GM19043 (cell line): Measurements from ENCODE around the gene CDH4.

ENCODE experiments used
- ATAC-seq: cut with Tn5 transposase; IDR thresholded peaks from one replicate; pipeline ENCODE4 v1.9.1; 2021; ENCODE audit warnings: low read depth; ENCODE audit not compliant: unreplicated experiment

The CDH4 gene

DNA sequence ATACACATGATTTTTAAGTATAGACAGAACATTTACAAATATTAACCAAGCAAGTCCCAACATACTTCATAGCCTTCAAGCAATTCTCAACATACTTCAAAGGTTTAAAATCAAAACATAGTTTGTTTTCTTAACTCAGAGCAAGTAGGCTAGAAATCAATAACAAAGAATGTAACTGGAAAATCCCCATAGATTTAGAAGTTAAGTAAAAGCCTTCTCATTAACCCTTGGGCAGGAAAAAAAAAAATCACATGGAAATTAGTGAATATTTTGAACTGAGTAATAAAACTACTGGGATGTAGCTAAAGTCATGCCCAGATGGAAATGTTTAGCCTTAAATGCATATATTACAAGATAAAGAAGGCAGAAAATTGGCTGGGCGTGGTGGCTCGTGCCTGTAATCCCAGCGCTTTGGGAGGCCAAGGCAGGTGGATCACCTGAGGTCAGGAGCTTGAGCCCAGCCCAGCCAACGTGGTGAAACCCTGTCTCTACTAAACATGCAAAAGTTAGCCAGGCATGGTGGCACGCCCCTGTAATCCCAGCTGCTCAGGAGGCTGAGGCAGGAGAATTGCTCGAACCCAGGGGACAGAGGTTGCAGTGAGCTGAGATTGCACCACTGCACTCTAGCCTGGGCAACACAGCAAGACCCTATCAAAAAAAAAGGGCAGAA lies 497.5 kb downstream of the CDH4 start:
- no peak for ATAC-seq

DNA sequence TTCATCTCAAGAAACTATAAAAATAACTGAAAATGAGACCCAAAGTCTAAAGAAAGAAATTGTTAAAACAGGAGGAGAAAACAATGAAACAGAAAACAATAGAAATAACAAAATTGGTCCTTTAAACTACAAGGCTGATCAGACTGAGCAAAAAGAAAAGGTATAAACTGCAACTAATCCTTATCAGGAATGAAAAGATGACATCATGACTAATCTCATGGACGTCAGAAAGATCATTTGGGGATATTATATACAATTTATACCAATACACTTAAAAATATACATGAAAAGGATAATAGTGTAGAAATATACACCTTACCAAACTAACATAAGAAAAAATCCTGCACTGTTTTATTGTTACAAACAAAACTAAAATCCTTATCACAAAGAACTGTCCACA lies 498.0 kb downstream of the CDH4 start:
- no peak for ATAC-seq

DNA sequence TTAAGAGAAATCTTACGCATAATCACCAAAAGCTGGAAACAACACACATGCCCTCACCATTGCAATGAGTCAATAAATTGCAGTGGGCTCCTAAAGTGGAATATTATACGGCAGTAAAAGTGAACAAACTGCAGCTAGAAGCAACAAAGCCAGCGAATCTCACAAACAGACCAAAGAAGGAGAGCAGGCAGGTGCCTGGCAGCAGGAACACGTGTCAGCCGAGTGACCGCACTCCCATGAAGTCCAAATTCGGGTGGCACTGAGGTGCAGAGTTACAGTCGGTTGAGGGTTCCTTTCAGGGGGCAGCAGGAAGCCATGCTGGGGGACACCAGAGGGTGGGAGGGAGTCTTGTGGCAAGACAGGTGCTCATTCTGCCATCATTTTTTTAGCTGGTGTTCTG lies 500.5 kb downstream of the CDH4 start:
- ATAC-seq = no peak

DNA sequence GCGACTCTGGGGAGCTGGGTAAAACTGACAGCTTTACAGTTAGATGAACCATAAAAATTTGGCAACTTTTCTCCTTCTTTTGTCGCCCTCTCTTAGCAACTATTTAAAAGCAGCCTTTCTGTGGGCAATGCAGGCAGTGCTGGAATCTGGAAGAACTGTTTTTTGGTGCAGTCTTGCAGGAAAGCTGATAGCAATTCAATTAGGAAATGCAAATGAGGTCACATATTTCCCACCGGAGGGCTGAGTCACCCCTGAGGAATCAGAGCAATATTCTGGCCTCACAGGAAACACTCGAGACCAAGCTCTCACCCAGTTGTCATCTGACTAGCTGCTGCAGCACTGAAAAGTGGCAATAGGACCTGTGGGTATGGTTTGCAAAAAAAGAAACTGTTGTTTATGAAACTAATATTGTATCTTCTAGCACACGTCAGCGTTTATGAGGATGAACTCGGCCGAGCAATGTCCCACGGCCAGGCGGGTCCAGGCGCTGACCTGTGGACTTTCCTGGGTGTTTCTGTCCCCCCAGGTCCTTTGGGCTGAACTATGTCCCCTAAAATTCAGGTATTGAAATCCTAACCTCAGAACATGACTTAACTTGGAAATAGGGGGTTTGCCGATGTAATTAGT lies 501.4 kb downstream of the CDH4 start:
- ATAC-seq = no peak

DNA sequence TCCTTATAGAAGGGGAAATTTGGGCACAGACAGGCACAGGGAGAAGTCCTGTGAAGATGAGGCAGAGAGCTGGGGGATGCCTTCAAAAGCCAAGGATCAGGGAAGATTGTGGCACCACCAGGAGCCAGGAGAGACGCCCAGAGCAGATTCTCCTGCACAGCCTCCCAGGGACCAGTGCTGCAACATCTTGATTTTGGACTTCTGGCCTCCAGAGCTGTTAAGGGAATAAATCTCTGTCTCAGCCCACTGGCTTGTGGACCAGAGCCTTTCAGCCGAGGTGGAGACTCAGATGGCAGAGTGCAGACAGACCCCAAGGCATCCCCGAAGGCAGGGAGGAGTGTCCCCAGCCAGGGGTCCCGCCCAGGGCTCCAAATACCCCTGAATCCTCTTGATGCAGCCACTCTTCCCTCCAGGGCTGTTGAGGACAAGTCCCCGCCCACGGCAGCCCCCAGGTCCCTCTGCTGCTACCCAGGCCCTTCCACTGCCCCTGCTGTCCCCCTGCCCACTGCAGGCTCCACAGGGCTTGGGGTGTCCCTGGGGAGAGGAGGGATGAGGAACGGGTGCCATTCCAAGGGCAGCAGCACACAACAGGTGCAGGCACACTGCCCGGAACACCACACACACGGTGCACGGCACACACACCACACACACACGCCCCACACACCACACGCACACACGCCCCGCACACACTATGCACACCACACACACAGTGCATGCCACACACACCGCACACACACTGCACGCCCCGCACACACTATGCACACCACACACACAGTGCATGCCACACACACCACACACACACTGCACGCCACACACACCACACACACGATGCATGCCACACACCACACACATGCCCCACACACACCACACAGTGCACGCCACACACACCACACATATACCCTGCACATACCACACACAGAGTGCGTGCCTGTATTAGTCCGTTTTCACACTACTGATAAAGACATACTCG lies 502.2 kb downstream of the CDH4 start:
- no peak for ATAC-seq

DNA sequence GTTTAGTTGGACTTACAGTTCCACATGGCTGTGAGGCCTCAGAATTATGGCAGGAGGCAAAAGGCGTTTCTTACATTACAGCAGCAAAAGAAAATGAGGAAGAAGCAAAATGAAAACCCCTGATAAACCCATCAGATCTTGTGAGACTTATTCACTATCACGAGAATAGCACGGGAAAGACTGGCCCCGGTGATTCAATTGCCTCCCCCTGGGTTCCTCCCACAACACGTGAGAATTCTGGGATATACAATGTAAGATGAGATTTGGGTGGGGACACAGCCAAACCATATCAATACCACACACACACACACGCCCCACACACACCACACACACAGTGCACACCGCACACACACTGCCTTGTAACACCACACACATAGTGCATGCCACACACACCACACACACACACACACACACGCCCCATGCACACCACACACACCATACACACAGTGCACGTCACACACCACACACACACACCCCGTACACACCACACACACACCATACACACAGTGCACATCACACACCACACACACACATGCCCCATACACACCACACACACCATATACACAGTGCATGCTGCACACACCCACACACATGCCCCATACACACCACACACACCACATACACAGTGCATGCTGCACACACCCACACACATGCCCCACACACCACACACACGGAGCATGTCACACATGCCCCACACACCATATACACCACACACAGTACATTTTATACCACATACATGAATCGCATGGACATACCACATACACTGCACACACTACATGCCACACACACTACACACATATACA lies 503.1 kb downstream of the CDH4 start:
- no peak for ATAC-seq

DNA sequence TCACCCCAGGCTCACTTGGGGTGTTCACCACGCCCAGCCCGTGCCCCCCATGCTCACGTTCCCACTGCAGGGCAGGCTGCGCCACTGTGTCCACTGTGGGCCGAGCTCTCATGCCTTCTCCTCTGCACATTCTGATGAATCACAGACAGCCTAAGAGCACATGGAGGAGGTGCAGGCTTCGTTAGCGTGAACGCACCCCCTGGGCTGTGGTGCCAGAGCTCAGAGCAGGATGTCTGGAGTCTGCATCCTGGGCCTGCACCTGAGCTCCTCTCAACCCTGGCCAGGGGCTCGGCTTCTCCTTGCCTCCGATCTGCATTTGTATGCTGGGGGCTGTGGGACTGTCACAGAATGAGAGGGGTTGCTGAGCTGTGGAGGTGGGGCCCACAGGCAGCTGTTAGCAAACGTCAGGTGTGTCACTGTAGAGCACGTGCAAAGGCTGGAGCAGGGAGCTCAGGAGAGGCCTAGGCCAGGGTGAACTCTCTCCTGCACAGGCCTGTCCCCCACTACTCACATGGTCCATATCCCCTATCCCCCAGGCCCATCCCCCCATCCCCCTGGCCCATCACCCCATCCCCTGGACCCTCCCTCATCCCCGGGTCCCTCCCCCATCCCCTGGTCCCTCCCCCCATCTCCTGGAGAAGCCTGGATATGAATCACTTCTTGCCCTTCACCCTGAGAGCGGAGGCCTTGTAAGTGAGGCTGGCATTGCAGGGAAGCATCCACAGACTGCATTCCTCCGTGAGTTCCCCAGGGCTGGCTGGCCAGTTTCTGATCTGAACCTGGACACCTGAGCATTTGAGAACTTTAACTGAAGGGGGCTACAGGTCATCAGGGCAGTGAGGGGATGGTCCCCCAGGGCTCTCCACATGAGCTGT lies 504.1 kb downstream of the CDH4 start:
- no peak for ATAC-seq

DNA sequence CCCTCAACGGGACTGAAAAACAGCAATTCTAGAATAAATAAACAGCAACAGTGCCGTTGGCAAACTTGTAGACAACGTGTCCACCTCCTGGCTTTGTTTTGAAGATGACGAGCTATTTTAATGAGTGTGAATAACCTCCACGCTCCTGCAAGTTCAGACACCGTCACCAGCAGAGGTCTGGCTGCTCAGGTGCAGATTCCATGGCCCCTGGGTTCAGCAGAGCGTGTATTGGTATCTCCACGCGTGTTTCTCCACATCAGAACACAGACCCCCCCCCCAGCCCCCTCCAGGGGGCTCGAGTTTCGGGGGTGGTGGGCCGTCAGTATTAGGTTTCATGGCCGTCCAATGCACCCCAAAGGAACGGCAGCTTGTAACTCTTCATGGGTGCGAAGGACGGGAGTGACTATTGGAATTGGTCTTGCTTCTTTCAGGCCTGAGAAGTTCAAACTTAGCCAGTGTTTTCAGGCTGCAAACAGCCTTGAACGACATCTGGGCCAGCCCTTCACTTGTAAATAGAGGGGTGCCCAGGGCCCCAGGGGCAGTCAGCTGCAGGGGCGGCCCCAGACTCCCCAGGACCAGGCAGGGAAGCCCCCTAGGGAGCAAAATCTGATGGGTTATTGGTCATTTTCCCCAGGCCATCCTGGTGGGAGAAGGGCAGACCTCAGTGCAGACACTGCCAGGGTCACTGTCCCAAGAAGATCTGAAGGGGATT lies 505.1 kb downstream of the CDH4 start:
- no peak for ATAC-seq

DNA sequence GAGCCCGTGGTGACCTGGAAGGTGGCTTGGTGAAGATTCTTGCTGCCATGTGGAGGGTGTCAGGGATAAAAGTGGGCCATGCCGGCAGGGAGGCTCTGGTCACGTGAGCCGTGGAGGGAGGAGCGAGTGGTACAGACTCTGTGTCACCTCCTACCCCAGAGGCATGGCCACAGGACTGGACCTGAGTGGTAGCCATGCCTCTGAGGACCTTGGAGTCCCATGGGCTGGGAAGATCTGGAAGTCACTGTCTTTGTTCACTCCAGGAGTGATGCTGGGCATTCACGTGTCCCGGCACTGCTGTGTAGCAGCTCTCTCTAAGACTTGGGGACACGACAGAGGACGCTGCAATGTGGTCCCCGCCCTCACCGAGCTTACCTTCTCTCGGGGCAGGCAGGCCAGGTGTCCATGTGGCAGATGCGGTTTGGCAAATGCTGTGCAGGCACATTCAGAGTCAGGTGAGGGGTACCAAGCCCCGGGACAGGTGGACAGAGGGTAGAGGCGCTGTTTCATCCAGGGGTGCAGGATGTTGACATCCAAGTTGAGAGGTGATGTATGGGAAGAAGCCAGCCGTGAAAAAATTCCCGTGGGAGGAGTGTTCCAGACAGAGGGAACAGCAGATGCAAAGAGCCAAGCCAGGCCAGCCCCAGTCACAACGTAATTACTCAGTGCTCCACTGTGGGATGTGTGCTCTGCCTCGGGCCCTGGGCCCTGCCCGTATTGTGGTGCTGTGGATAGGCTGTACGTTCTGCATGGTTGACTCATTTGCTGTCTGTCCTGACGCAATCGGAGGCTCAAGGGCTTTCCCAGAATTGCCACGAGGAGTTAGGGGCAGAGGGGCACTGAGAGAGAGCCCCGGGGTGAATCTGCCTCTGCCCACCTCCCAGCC lies 505.9 kb downstream of the CDH4 start:
- ATAC-seq = no peak

DNA sequence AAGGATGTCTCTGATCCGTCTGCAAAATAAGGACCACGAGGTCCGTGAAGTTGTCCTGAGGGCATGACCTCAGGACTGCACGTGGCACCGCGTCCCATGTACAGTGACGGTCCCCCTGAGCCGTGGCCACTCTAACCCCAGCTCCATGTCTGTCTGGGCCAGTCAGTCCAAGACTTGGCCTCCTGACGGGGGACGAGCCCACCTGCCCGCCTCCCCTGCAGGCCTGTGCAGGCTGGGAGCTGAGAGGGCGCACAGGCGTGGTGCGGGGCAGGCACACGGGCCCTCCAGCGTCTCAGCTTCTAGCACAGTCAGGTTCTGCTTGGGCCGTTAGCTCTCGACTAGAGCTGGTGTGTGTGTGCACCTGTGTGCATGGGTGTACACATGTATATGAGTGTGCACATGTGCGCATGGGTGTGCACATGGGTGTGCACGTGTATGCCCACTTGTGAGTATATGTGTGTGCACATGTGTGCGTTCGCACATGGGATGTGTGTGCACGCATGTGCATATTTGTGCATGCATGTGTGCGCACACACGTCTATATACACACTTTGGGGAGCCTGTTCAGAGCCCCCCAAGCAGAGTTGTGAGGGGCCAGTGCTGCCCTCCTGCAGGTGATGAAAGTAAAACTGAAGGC lies 506.6 kb downstream of the CDH4 start:
- ATAC-seq = no peak

DNA sequence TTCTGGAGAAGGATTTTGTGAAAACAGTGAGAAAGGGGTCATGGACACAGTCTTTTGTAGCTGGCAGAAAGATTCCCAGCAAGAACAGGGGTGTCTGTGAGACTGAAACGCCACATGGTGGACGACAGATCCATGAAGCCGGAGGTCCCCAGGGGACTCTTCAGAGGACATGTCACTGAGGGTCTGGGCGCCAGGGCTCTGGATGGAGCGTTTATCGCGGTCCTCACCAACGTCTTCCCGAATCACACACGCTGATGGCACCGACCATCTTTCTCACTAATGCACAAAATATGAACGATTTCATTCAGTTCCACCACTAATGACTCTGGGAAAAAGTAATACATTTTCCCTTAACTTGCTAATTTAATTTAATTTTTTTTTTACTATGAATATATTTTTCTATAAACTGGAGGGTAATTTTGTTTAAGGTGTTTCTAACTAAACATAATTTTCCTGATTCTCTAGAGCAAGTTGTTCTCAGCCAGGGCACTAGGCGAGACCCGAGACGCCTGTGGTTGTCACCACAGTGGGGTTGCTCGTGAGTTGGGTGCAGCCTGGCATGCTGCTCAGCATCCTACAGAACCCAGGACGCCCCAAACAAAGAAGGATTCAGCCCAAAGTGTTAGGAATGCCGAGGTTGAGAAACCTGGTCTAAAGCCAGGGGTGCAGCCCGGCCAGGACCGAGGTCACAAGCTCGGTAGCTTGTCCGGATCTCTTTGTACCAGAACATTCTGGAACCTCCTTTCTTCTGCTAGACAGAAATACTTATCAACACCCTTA lies 507.4 kb downstream of the CDH4 start:
- ATAC-seq = no peak

DNA sequence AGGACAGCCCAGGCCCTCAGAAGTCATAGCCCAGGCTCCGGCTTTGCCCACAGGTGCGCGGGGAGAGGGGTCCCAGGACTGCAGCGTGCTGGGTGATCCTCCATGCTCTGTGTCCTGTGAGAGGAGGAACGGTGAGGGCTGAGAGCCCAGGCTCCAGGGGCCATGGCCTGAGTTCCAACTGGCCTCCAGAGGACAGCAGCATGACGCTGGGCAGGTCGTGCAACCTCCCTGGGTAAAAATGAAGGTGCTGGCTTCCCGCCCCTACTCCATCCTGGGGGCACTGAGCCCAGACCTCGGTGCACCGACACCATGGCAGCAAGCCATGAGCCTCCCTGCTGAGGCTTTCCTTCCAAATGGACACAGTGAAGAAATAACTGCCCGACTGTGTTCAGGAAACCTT lies 508.3 kb downstream of the CDH4 start:
- no peak for ATAC-seq

DNA sequence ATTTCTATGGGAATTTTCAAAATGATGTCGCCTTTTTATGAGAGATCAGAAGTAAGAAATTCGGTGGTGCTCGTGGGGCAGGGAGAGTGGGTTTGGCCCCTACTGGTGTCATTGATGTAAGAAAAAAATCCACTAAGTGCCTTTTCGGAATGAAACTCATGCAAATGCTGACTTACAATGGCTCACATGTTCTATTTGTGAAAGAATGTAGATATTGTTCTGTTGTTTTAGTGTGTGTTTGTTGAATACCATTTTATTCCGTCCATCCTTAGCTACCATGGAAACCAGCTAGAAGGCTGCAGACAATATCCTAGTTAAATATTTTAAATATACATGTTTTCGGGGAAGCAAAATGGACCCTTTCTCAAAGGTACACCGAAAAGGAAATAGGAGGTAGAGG lies 508.7 kb downstream of the CDH4 start:
- no peak for ATAC-seq

DNA sequence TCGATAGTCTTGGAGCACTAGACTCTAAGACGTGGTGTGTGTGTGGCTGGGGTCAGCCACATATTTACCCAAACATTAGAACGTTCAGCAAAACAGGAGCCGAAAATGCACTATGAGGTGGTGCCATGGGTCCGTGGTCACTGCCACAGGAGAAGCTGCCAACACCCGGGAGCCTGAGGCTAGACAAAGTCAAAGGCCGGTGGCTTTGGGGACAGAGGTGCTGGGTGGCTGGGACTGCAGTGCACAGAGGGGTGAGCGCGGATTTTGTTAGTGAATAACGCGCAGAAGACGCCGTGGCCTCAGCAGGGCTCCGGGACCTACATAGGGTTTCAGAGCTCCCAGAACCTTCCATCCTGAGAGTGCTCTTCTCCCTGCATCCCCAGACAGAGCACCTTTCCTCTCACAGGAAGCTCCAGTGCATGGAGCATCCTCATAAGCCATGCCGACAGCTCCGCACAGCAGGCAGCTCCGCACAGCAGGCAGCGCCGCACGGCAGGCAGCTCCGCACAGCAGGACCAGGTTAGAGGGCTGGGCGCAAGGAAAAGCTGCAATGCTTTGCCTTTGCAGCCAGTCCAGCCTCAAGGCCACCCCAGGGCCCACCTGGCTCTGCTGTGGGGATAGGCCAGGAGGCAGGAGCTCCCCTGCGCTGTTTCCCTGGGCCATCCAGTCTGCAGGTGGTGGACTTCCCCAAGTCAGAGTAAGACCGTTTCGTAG lies 509.5 kb downstream of the CDH4 start:
- ATAC-seq = no peak

DNA sequence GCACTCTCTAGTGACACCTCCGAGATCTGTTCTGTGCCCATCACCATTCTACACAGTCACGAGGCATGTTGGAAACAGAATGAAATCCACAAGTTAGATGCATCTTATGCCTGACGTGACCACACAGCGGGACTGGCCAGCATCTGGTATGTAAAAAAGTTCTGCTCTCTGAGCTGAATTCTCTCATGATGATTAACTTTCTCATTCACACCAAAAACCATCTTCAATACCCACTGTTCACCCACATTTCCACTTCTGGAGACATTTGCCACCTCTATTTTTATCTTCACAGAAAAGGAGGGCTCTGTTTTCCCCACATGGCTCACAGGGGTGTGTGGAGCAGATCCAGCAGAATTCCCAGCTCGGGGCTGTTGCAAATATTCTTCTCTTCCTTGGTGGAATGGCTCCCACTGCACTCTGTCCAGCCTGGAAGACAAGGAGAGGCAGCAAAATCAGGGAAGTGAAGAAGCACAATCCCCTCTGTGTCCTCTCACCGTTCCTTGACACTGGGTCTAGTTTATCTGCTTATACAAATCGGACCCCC lies 510.2 kb downstream of the CDH4 start:
- ATAC-seq = no peak
